Measurements from ENCODE around the gene ANKRD40.

The ANKRD40 gene

GRCh38 chr17:50649042-50649908 is 58.4 kb downstream of the ANKRD40 start:
- Mint-ChIP-seq H3K4me1 (no peaks in the 10 kb centered on the region), H3K4me3 (no peak overlapping the region), H3K36me3 (no peaks in the 10 kb centered on the region), H3K27me3 (peaks cover 16 to 24% of the 10 kb centered on the region in 2 donors), H3K9me3 (no peaks in the 10 kb centered on the region), H3K27ac (no peak overlapping the region)
- no peak for DNase-seq
- ATAC-seq (replicated peaks) = no peak

- H3K4me1 Mint-ChIP-seq = no peaks in the 10 kb centered on the region
These were observed 60.5 kb downstream of the ANKRD40 start for GRCh38 chr17:50647187-50647586.

GRCh38 chr17:50645748-50646682 is 61.7 kb downstream of the ANKRD40 start:
- no peak for ATAC-seq (replicated peaks)
- Mint-ChIP-seq H3K4me3 (no peak overlapping the region), H3K9me3 (no peaks in the 10 kb centered on the region), H3K27me3 (peaks cover 26 to 44% of the 10 kb centered on the region in 2 donors), H3K4me1 (no peaks in the 10 kb centered on the region), H3K36me3 (no peaks in the 10 kb centered on the region), H3K27ac (no peak overlapping the region)
- DNase-seq = no peak

More at GRCh38 chr17:50647187-50647586, 60.5 kb downstream of the ANKRD40 start:
- Mint-ChIP-seq H3K27me3 (peaks cover 26 to 33% of the 10 kb centered on the region in 2 donors), H3K9me3 (no peaks in the 10 kb centered on the region), H3K4me3 (no peak overlapping the region), H3K27ac (no peak overlapping the region), H3K36me3 (no peaks in the 10 kb centered on the region)
- DNase-seq (no peak), ATAC-seq (replicated peaks) (no peak)
